Effector memory CD8-positive, alpha-beta T cell (primary cell): ENCODE data around the gene GPATCH2.

Experiments used
- ATAC-seq: fragments of 150-1000 bp; cut with Tn5 transposase; replicated peaks from 2 replicates; pipeline ENCODE4 v1.10.0; 2021; ENCODE audit warnings: mild to moderate bottlenecking, moderate library complexity
- DNase-seq, 3 experiments: peaks; one replicate each; pipeline ENCODE4 v3.0.0; 2021
- H3K27ac Mint-ChIP-seq, 2 donors: one replicate each; pipeline ENCODE4 v1.8.0; 2022; ENCODE audit warnings: mild to moderate bottlenecking in 2 of 2, mixed read lengths in 2 of 2, moderate library complexity in 2 of 2
- H3K27me3 Mint-ChIP-seq, 2 donors: one replicate each; pipeline ENCODE4 v1.8.0; 2022; ENCODE audit warnings: mixed read lengths in 2 of 2
- H3K36me3 Mint-ChIP-seq: one replicate; pipeline ENCODE4 v1.8.0; 2022; ENCODE audit warnings: mild to moderate bottlenecking, moderate library complexity, mixed read lengths; ENCODE audit not compliant: insufficient read depth
- H3K4me1 Mint-ChIP-seq, 2 donors: one replicate each; pipeline ENCODE4 v1.8.0; 2022; ENCODE audit warnings: low read depth in 2 of 2, mixed read lengths in 2 of 2
- H3K4me3 Mint-ChIP-seq, 2 donors: one replicate each; pipeline ENCODE4 v1.8.0; 2022; ENCODE audit warnings: mild to moderate bottlenecking in 2 of 2, mixed read lengths in 2 of 2, moderate library complexity in 2 of 2
- H3K9me3 Mint-ChIP-seq, 2 donors: one replicate each; pipeline ENCODE4 v1.8.0; 2022; ENCODE audit warnings: mixed read lengths in 2 of 2
- total RNA-seq, 9 experiments: gene quantifications; one replicate each; lab custom pipeline; 2026; lab: John Stamatoyannopoulos, UW

The GPATCH2 gene
- total RNA-seq, result 25.0 to 37.6 (median 30.4) reads per million in 9 experiments

- Mint-ChIP-seq H3K9me3 (no peaks in the 10 kb centered on the region), H3K36me3 (peaks cover 9% of the 10 kb centered on the region), H3K4me3 (peak within 1 kb of the TSS; percentile 95 to 98), H3K27ac (peak within 1 kb of the TSS; percentile 100), H3K27me3 (peaks cover 0 to 11% of the 10 kb centered on the region in 2 donors), H3K4me1 (peaks cover 20 to 39% of the 10 kb centered on the region in 2 donors)
- ATAC-seq (peak; percentile 91), DNase-seq (peak; percentile 73 to 78 (median 74))
Measured at GRCh38 chr1:217630711-217631591, at the start of gene GPATCH2, which contains the start of gene SPATA17. Gene GPATCH2, minus strand, starts transcription at chr1:217631090. Its CDS starts 119 bp downstream, at chr1:217630971. Gene SPATA17, plus strand, starts transcription at chr1:217631344. Its CDS starts 35 bp downstream, at chr1:217631379.

GRCh38 chr1:217674028-217674729 is 43.3 kb upstream of the GPATCH2 start:
- Mint-ChIP-seq H3K4me1 (no peaks in the 10 kb centered on the region), H3K27ac (no peak overlapping the region), H3K4me3 (no peak overlapping the region), H3K36me3 (no peaks in the 10 kb centered on the region), H3K9me3 (no peaks in the 10 kb centered on the region), H3K27me3 (peaks cover 9 to 13% of the 10 kb centered on the region in 2 donors)
- ATAC-seq, result no peak
- DNase-seq, result no peak

- DNase-seq, result no peak
- Mint-ChIP-seq H3K4me3 (no peak overlapping the region), H3K27ac (no peak overlapping the region)
Measured at GRCh38 chr1:217673387-217673786, 42.5 kb upstream of the GPATCH2 start.

GRCh38 chr1:217668351-217668940 is 37.6 kb upstream of the GPATCH2 start:
- Mint-ChIP-seq H3K4me1 (no peaks in the 10 kb centered on the region), H3K27me3 (peaks cover 0 to 7% of the 10 kb centered on the region in 2 donors), H3K4me3 (no peak overlapping the region), H3K36me3 (peaks cover 3% of the 10 kb centered on the region), H3K9me3 (peaks cover 0 to 2% of the 10 kb centered on the region in 2 donors), H3K27ac (no peak overlapping the region)
- DNase-seq (no peak), ATAC-seq (no peak)

More at GRCh38 chr1:217673387-217673786, 42.5 kb upstream of the GPATCH2 start:
- peaks cover 9 to 13% of the 10 kb centered on the region in 2 donors for H3K27me3 Mint-ChIP-seq
- H3K4me1 Mint-ChIP-seq, result no peaks in the 10 kb centered on the region
- peaks cover 3% of the 10 kb centered on the region for H3K36me3 Mint-ChIP-seq
- H3K9me3 Mint-ChIP-seq, result no peaks in the 10 kb centered on the region
- ATAC-seq, result no peak

- H3K4me3 Mint-ChIP-seq, result no peak overlapping the region
- peaks cover 0 to 13% of the 10 kb centered on the region in 2 donors for H3K27me3 Mint-ChIP-seq
- H3K27ac Mint-ChIP-seq, result no peak overlapping the region
- H3K9me3 Mint-ChIP-seq, result peaks cover 0 to 2% of the 10 kb centered on the region in 2 donors
- DNase-seq (no peak), ATAC-seq (no peak)
- H3K4me1 Mint-ChIP-seq, result no peaks in the 10 kb centered on the region
- no peaks in the 10 kb centered on the region for H3K36me3 Mint-ChIP-seq
Measured at GRCh38 chr1:217661407-217661806, 30.5 kb upstream of the GPATCH2 start.

- no peak for DNase-seq
- Mint-ChIP-seq H3K9me3 (peaks cover 0 to 2% of the 10 kb centered on the region in 2 donors), H3K27ac (no peak overlapping the region), H3K36me3 (no peaks in the 10 kb centered on the region), H3K4me1 (no peaks in the 10 kb centered on the region), H3K27me3 (peaks cover under 1 to 13% of the 10 kb centered on the region in 2 donors), H3K4me3 (no peak overlapping the region)
- ATAC-seq, result no peak
Measured at GRCh38 chr1:217660353-217661062, 29.6 kb upstream of the GPATCH2 start.

- Mint-ChIP-seq H3K9me3 (no peaks in the 10 kb centered on the region), H3K27me3 (peaks cover 14 to 16% of the 10 kb centered on the region in 2 donors), H3K36me3 (no peaks in the 10 kb centered on the region), H3K27ac (no peak overlapping the region), H3K4me1 (no peaks in the 10 kb centered on the region), H3K4me3 (no peak overlapping the region)
- DNase-seq (no peak), ATAC-seq (no peak)
Measured at GRCh38 chr1:217650674-217651073, 19.8 kb upstream of the GPATCH2 start.

- H3K4me1 Mint-ChIP-seq, result no peaks in the 10 kb centered on the region
- no peak for DNase-seq
- H3K27me3 Mint-ChIP-seq, result peaks cover 13 to 19% of the 10 kb centered on the region in 2 donors
- H3K9me3 Mint-ChIP-seq, result no peaks in the 10 kb centered on the region
- no peaks in the 10 kb centered on the region for H3K36me3 Mint-ChIP-seq
- no peak for ATAC-seq
- no peak overlapping the region for H3K27ac Mint-ChIP-seq
- no peak overlapping the region for H3K4me3 Mint-ChIP-seq
Measured at GRCh38 chr1:217647791-217648190, 16.9 kb upstream of the GPATCH2 start.

- Mint-ChIP-seq H3K27me3 (peaks cover 25 to 27% of the 10 kb centered on the region in 2 donors), H3K9me3 (no peaks in the 10 kb centered on the region), H3K36me3 (no peaks in the 10 kb centered on the region), H3K4me3 (no peak overlapping the region), H3K27ac (no peak overlapping the region), H3K4me1 (no peaks in the 10 kb centered on the region)
- DNase-seq (no peak), ATAC-seq (no peak)
Measured at GRCh38 chr1:217642455-217642854, 11.6 kb upstream of the GPATCH2 start.

GRCh38 chr1:217627431-217627830 is 3.5 kb downstream of the GPATCH2 start:
- Mint-ChIP-seq H3K4me3 (no peak overlapping the region), H3K27ac (no peak overlapping the region), H3K27me3 (no peaks in the 10 kb centered on the region), H3K9me3 (no peaks in the 10 kb centered on the region), H3K4me1 (peaks cover 25 to 49% of the 10 kb centered on the region in 2 donors), H3K36me3 (peaks cover 9% of the 10 kb centered on the region)
- ATAC-seq (no peak), DNase-seq (no peak)

GRCh38 chr1:217626321-217626720 is 4.6 kb downstream of the GPATCH2 start:
- peaks cover 24 to 52% of the 10 kb centered on the region in 2 donors for H3K4me1 Mint-ChIP-seq
- DNase-seq, result no peak
- ATAC-seq, result no peak
- no peaks in the 10 kb centered on the region for H3K9me3 Mint-ChIP-seq
- H3K4me3 Mint-ChIP-seq, result no peak overlapping the region
- no peak overlapping the region for H3K27ac Mint-ChIP-seq
- no peaks in the 10 kb centered on the region for H3K27me3 Mint-ChIP-seq
- peaks cover 7% of the 10 kb centered on the region for H3K36me3 Mint-ChIP-seq

GRCh38 chr1:217622042-217622441 is 8.8 kb downstream of the GPATCH2 start:
- no peaks in the 10 kb centered on the region for H3K9me3 Mint-ChIP-seq
- DNase-seq, result no peak
- no peak for ATAC-seq
- peaks cover 17% of the 10 kb centered on the region for H3K36me3 Mint-ChIP-seq
- H3K4me3 Mint-ChIP-seq, result no peak overlapping the region
- no peak overlapping the region for H3K27ac Mint-ChIP-seq
- no peaks in the 10 kb centered on the region for H3K27me3 Mint-ChIP-seq
- peaks cover 9 to 28% of the 10 kb centered on the region in 2 donors for H3K4me1 Mint-ChIP-seq

GRCh38 chr1:217620814-217621213 is 10.1 kb downstream of the GPATCH2 start:
- Mint-ChIP-seq H3K27me3 (no peaks in the 10 kb centered on the region), H3K4me3 (no peak overlapping the region), H3K9me3 (no peaks in the 10 kb centered on the region), H3K36me3 (peaks cover 17% of the 10 kb centered on the region), H3K27ac (peak overlapping the region; percentile 8 to 69), H3K4me1 (peaks cover 11 to 28% of the 10 kb centered on the region in 2 donors)
- ATAC-seq (no peak), DNase-seq (no peak)
